Measurements from ENCODE around the gene CELSR2.

CELSR2 gene

GRCh38 chr1:109307274-109308021 lies 58.1 kb downstream of the CELSR2 start:
- DNase-seq: no peak

GRCh38 chr1:109309347-109309746 lies 60.0 kb downstream of the CELSR2 start:
- no peak for DNase-seq

- peak; percentile 46 for DNase-seq
These were observed 62.9 kb downstream of the CELSR2 start for GRCh38 chr1:109312246-109312645.

GRCh38 chr1:109312978-109313775 lies 63.8 kb downstream of the CELSR2 start:
- peak; percentile 29 for DNase-seq

GRCh38 chr1:109314795-109315194 lies 65.5 kb downstream of the CELSR2 start:
- no peak for DNase-seq

- no peak for DNase-seq
These were observed 65.9 kb downstream of the CELSR2 start for GRCh38 chr1:109315288-109315687.

- no peak for DNase-seq
These were observed 67.2 kb downstream of the CELSR2 start for GRCh38 chr1:109316506-109316905.

GRCh38 chr1:109319114-109319513 lies 69.8 kb downstream of the CELSR2 start:
- no peak for DNase-seq

GRCh38 chr1:109322974-109323373 lies 73.6 kb downstream of the CELSR2 start:
- DNase-seq: no peak
